EL (cell line): ENCODE results near the gene NR3C2.
A peak's percentile ranks its signal among the peaks of the same experiment; 100 is the strongest.
"Not testable (repeated sequence)": the region's sequence is repeated elsewhere in the genome, so short reads cannot be mapped to it uniquely, and the experiment has no call there.

Experiments used
- DNase-seq: peaks from one replicate; pipeline ENCODE4 v3.0.0-alpha.2; 2016

The NR3C2 gene

GRCh38 chr4:148210661-148211060, 231.6 kb downstream of the NR3C2 start:
- no peak for DNase-seq

- no peak for DNase-seq
Measured at GRCh38 chr4:148207068-148207467, 235.1 kb downstream of the NR3C2 start.

GRCh38 chr4:148205476-148205875, 236.7 kb downstream of the NR3C2 start:
- no peak for DNase-seq

- DNase-seq = no peak
Measured at GRCh38 chr4:148204892-148205291, 237.3 kb downstream of the NR3C2 start.

- DNase-seq = no peak
Measured at GRCh38 chr4:148204171-148204570, 238.0 kb downstream of the NR3C2 start.

- DNase-seq = no peak
Measured at GRCh38 chr4:148203056-148203898, 238.9 kb downstream of the NR3C2 start.

GRCh38 chr4:148200960-148201359, 241.3 kb downstream of the NR3C2 start:
- DNase-seq = no peak

- peak; percentile 12 for DNase-seq
Measured at GRCh38 chr4:148196164-148196563, 246.1 kb downstream of the NR3C2 start.

- DNase-seq = no peak
Measured at GRCh38 chr4:148192526-148192925, 249.7 kb downstream of the NR3C2 start.

GRCh38 chr4:148187454-148188222, 254.6 kb downstream of the NR3C2 start:
- not testable (repeated sequence) for DNase-seq

GRCh38 chr4:148184922-148185321, 257.3 kb downstream of the NR3C2 start:
- DNase-seq = no peak

- no peak for DNase-seq
Measured at GRCh38 chr4:148182230-148182911, 259.8 kb downstream of the NR3C2 start.

- DNase-seq = no peak
Measured at GRCh38 chr4:148173397-148174017, 268.7 kb downstream of the NR3C2 start.

- DNase-seq = no peak
Measured at GRCh38 chr4:148171596-148171995, 270.6 kb downstream of the NR3C2 start.

- DNase-seq = no peak
Measured at GRCh38 chr4:148170408-148171365, 271.5 kb downstream of the NR3C2 start.

GRCh38 chr4:148166132-148166591, 276.1 kb downstream of the NR3C2 start:
- DNase-seq = no peak

GRCh38 chr4:148164557-148164956, 277.7 kb downstream of the NR3C2 start:
- DNase-seq = no peak

GRCh38 chr4:148162991-148163390, 279.2 kb downstream of the NR3C2 start:
- no peak for DNase-seq

- no peak for DNase-seq
Measured at GRCh38 chr4:148162519-148162918, 279.7 kb downstream of the NR3C2 start.

GRCh38 chr4:148161601-148162000, 280.6 kb downstream of the NR3C2 start:
- DNase-seq = no peak

GRCh38 chr4:148159793-148160192, 282.4 kb downstream of the NR3C2 start:
- DNase-seq = no peak

- no peak for DNase-seq
Measured at GRCh38 chr4:148154769-148155168, 287.4 kb downstream of the NR3C2 start.
